ENCODE results near the gene ABI1.

Gene ABI1

DNA sequence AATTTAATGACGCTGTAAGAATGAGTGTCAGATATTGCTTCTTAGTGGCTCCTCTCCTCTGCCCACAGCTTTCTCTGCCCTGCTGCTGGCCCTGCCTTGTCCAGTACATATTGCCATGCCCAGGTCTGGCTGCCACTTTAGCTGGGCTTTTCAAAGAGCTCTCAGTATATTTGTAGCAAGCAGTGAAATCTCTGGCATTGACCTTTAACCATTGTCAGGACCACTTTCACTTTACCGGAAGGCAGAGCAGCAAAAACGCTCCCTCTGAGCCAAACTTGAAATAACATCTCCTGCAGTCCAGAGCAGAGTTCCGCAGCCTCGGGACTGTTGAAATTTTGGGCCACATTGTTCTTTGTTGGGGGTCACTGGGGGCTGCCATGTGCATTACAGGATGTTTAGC is 149.4 kb downstream of the ABI1 start:
- DNase-seq (ENCODE audit: low spot score) = no peak

DNA sequence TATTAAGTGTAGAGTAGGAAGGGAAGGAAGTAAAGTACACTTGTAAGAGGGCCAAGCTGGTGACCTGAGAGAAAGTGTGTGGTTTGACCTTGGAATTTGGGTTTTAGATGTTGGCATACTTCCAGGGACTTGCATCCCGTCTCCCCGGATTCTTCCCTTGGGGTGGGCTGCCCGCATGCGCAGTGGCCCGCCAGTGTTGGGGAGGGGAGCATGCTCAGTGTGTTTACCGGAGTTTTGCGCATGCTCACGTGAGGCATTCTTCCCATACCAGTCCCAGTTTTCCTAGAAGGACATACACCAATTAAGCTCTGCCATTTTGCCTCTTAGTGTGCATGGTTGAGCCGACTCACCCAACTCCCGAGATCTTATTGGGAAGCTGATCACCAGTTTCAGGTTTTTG is 153.8 kb downstream of the ABI1 start:
- DNase-seq (ENCODE audit: low spot score) = no peak

DNA sequence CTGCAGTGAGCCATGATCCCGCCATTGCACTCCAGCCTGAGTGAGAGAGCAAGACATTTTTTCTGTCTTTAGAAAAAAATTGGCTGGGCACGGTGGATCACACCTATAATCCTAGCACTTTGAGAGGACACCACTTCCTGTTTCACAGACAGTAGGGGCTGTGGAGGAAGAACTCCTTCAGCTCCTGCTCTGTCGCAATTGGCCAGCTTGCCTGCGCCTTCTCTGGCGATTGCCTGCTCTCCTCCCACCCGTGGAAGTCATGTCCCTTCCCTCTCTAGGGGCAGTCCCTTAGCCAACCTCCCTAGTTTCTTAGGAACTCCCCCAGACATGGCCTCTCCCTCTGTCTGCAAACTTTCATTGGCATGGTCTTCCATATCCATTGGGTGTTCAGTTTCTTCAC is 154.6 kb downstream of the ABI1 start:
- no peak for DNase-seq (ENCODE audit: low spot score)

DNA sequence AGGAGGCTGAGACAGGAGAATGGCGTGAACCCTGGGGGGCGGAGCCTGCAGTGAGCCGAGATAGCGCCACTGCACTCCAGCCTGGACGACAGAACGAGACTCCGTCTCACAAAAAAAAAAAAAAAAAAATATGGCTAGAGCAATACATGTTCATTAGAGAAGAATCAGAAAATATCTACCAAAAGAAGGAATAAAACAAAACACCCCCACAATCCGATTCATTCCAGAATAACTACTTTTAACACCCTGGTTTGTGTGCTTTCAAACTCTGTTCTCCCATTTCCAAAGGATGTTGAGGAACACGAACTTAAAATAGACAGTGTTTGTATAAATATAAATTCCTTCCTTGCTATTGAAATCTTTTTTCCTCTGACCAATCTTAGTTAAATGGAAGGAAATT is 156.8 kb downstream of the ABI1 start:
- no peak for DNase-seq (ENCODE audit: low spot score)

DNA sequence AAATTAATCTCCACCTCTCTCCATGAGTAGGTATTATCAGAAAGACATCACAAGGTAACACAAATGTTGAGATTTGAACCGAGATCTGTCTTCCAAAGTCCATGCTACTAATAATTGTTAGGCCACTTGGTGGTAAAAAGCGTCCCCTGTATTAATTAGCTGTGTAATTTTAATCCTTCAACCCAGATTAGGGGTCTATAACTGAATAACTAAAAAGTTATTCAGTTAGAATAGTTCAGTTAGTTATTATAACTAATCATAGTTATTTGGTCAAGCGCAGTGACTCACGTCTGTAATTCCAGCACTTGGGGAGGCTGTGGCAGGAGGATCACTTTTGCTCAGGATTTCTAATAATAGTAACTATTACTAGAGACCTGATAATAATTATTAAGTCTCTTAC is 157.7 kb downstream of the ABI1 start:
- DNase-seq (ENCODE audit: low spot score) = no peak

DNA sequence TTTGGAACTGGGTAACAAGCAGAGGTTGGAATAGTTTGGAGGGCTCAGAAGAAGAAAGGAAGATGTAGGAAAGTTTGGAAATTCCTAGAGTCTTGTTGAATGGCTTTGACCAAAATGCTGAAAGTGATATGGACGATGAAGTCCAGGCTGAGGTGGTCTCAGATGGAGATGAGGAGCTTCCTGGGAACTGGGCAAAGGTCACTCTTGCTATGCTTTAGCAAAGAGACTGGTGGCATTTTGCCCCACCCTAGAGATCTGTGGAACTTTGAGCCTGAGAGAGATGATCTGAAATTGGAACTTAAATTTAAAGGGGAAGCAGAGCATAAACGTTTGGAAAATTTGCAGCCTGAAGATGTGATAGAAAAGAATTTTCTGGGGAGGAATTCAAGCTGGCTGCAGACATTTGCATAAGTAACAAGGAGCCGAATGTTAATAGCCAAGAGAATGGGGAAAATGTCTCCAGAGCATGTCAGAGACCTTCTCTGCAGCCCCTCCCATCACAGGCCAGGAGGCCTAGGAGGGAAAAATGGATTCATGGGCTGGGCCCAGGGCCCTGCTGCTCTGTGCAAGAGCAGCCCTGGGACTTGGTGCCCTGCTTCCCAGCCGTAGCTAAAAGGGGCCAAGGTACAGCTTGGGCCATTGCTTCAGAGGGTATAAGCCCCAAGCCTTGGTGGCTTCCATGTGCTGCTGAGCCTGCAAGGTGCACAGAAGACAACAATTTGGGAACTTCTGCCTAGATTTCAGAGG is 159.7 kb downstream of the ABI1 start:
- no peak for DNase-seq (ENCODE audit: low spot score)

DNA sequence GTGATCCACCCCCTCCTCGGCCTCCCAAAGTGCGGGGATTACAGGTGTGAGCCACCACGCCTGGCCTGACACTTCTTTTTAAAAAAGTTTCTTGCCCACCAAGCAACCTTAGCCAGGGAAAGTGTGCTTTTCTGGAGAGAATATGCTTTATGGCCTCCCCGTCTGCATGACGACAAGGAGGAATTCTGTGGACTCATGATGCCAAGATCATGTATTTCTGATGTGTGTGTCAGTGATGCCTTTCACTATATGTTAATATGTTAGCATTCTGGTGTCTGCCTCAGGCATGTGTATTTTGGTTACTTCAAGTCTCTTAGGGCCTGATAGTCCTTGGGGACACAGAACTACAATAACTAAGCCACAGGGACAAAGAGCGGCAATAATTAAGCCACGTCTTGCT is 161.1 kb downstream of the ABI1 start:
- DNase-seq (ENCODE audit: low spot score) = no peak

DNA sequence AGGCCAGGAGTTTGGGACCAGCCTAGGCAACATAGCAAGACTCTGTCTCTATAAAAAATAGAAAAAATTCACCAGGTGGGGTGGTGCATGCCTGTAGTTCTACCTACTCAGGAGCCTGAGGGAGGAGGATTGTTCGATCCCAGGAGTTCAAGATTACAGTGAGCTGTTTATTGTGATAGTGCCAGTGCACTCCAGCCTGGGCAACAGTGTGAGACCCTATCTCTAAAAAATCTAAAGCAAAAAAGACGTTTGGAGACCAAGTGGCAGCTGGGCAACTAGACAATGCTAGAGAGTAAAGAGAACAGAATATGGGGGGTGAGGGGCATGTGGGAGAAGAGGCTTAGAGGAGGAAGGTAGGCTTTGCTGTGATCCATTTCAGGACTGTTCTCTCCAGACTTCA is 161.8 kb downstream of the ABI1 start:
- DNase-seq (ENCODE audit: low spot score) = no peak

DNA sequence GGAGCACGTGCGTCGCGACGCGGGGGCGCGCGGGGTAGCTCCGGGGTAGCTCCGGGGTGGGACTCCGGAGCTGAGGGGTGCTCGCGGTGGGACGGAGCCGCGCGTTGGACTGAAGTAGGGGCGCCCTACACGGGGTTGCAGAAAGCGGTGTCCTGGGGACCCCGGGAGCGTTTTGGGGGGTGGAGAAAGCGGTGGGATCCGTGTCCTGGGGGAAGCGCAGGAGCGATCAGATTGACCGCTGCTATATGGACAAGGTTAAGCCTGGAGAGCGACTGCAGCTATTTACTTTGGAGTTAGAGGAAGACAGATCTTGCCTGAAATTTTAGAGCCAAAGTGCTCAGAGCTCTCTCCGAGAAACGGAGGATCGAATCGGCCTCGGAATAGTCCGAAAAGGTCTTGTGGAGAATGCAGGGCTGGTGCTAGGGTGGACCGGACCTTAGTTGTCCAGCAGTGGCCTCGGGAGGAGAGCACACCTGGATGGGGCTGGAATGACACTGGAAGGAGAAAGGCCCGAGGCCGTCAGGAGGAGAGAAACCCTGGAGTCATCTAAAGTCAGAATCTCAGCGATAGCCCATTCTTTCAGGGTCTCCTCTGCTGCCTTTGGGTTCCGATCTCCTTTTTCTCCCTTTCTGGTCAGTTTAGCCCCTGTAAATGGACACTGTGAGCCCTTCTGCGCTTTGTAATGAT is 162.7 kb downstream of the ABI1 start:
- peak; percentile 44 for DNase-seq (ENCODE audit: low spot score)

DNA sequence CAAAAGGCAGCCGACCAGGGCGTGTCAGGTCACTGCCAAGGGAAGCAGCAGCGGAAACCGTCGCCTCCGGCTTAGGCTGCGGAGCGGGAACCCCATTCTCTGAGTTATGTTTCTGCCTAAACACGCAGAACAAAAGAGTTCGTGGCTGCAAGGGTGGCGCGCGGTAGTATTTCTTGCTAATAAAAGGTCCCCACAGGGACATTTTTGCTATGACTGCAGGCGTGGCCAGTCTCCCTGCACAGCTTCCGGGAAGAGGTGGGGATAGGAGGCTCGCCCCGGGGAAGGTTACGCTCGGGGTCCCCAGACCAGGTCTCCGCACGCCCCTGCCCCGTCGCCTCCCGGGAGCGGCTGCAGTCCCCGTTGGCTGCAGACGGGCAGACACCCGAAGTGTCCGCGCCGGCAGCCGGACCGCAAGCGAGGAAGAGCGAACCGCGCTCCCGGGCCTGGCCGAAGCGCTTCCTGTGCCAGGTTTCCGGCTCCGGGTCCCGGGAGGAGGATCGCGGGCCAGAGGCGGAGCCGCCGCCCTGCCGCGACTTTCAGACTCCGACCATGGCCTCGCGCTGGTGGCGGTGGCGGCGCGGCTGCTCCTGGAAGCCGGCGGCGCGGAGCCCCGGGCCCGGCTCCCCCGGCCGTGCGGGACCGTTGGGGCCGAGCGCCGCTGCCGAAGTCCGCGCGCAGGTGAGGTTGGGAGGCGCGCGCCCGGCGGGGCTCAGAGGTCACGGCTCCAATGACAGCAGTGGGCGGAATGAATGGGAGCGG is 163.4 kb downstream of the ABI1 start, which contains the start of gene PDSS1:
TSS of gene PDSS1 (plus strand) at position 539 of the 759 bp plus-strand sequence. CDS start at position 550, 11 bp downstream.
- peak; percentile 85 for DNase-seq (ENCODE audit: low spot score)

DNA sequence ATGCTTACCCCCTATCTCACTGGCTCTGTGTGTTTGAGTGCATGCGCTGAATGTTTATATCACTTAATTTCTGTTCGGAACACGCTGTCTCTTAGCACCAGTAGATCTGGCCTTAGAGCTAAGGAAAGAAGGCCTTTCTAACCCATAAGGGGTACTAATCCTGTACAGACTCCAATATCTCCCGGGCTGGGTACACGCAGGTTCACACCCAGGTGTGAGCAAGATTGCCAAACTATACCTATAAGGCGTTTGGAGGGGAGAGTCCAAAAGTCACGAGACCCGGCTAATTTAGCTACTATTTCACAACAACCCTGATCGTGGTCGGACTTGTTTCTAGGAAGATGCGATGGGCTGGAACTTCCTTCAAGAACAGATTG is 164.0 kb downstream of the ABI1 start:
- peak; percentile 56 for DNase-seq (ENCODE audit: low spot score)

Measured in HuH-7 (cell line).